Testis (tissue), 3 donors: Measurements from ENCODE around the gene SMURF2. TPM values are rescaled to one million over a fixed set of nuclear protein-coding genes. Genes with fewer than 3 reads are reported as not detected.

Experiments
- DNase-seq: peaks from one replicate; pipeline ENCODE4 v3.0.0-alpha.2; 2019
- H3K27ac ChIP-seq, 2 donors: fragments of 200-600 bp; sonication (generic); one replicate each; pipeline ENCODE4 v1.5.1; 2019
- H3K27me3 ChIP-seq: fragments of 200-600 bp; sonication (generic); one replicate; pipeline ENCODE4 v1.5.1; 2019
- H3K36me3 ChIP-seq: fragments of 200-600 bp; sonication (generic); one replicate; pipeline ENCODE4 v1.5.1; 2017; ENCODE audit warnings: low read depth; ENCODE audit errors: missing control alignments
- H3K4me1 ChIP-seq: fragments of 200-600 bp; sonication (generic); one replicate; pipeline ENCODE4 v1.5.1; 2019
- H3K4me3 ChIP-seq, 2 donors: fragments of 200-600 bp; sonication (generic); one replicate each; pipeline ENCODE4 v1.5.1; 2017 to 2019
- H3K9me3 ChIP-seq: fragments of 200-600 bp; sonication (generic); one replicate; pipeline ENCODE4 v1.5.1; 2017
- CTCF ChIP-seq, 3 experiments: fragments of 450-650 bp in 2 of 3; fragments of 200-600 bp in 1 of 3; sonication (generic) in 1 of 3; IDR thresholded peaks; one replicate each; pipeline ENCODE4 v1.5.1; 2016 to 2019; ENCODE audit warnings: antibody characterized with exemption in 3 of 3, mild to moderate bottlenecking in 2 of 3, moderate library complexity in 1 of 3
- POLR2A ChIP-seq: fragments of 450-650 bp; IDR thresholded peaks from one replicate; pipeline ENCODE4 v1.6.1; 2017; ENCODE audit warnings: antibody characterized with exemption, mild to moderate bottlenecking, moderate library complexity
- WGBS, 2 donors: methylation state at CpG; one replicate each; pipeline ENCODE4 v1.1.5; 2018; 5-methylcytosine and 5-hydroxymethylcytosine counted together
- intact Hi-C: fragments of 100-400 bp; cut with DNase I; formaldehyde crosslinking; loops from one replicate; pipeline ENCODE4 v1.15.1; 2023; ENCODE audit warnings: low total_unique reads
- polyA plus RNA-seq: library from polyadenylated mRNA; stranded (reverse); fragments of 350-450 nt; fragmentation: Illumina TruSeq; extraction: RNeasy Lipid Tissue Mini Kit (QIAGEN cat#74804); gene quantifications from one replicate; pipeline ENCODE4 v1.2.3, GENCODE V29; 2014; ENCODE audit warnings: low read depth, low replicate concordance; ENCODE audit not compliant: insufficient read depth
- total RNA-seq, 2 donors: library from RNA; depleted of rRNA; stranded (reverse); fragments of >200 nt; gene quantifications; one replicate each; pipeline ENCODE4 v1.2.3, GENCODE V29; 2016

The SMURF2 gene
- total and polyA plus RNA-seq, 3 donors from 2014 or later = 28.9 to 50.0 (median 32.2) TPM

DNA sequence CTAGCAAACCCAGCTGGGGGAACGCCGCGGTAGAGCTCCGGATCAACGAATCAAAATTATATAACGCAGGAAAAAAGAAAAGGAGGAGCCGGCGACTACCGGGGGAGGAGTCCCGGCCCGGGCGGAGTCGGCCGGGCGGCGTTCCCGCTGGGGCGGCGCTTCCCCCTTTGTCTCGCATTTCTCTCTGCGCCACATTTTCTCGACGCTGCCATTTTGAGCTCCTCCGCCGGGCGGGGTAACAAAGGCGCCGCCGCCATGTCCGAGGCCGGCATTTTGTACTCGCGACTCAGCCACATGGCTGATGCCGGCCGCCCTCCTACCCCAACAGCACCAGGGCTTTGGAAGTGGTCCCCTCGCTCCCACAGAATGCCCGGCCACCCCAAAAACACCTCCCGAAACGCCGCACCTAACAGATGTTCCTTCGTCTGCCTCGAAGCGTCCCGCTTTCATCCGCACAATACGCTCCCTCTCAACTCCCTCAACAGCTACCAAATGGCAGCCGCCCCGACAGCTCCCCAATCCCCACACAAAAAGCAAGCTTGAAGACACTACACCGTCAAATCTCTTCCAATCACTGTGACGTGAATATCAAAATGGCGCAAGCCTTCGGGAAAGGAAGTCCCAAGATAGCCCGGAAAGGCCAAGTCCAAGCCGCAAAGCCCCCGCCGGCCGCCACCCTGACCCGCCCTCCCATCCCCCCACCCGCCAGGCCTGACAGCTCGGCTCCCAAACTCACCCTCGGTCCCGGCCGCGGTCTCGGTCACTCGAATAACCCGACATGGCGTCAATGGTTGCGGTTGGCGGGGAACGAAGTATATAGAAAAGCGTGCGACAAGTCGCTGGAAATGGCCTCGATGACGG is 156.5 kb downstream of the SMURF2 start:
- Histone ChIP-seq H3K4me1 (peaks cover 18% of the 10 kb centered on the region), H3K4me3 (peak overlapping the region; percentile 98), H3K27me3 (no peaks in the 10 kb centered on the region), H3K9me3 (no peaks in the 10 kb centered on the region), H3K36me3 (no peaks in the 10 kb centered on the region), H3K27ac (peak overlapping the region; percentile 98 to 100)
- 0% methylated on average over 32 to 70 of the region's 76 CpGs for WGBS, 2 donors
- DNase-seq = peak; percentile 92
- TF ChIP-seq CTCF (IDR thresholded peaks at IDR 0.05) = peak in 1 of 3 experiments; percentile 17
- no peak for TF ChIP-seq POLR2A
- intact Hi-C loops = no loop called here

DNA sequence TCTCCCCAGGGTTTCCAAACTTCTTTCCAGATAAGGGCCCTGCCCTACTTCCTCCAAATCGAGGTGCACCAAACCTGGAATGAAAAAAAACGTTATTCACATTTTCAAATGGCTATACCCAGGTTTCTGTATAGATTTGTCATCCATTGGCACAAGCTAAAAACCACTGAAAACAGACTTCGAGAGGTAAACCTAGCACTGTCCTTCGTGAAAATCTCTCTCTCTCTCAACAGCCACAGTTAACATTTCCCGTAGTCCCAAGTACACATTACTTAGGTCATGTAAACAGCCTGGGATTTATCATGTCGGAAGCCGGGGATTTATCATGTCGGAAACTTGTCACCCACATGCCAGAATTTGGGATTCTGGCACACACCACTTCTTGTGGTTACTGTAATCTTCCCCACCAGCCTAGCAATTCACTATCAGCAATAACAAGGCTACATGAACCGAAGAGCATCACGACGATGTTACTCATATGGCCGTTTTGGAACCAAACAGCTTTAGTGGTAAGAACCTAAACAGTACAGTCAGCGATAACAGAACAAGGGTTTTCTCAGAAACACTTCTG is 157.3 kb downstream of the SMURF2 start:
- TF ChIP-seq CTCF (IDR thresholded peaks at IDR 0.05) (no peak), POLR2A (no peak)
- peak; percentile 23 for DNase-seq
- Histone ChIP-seq H3K4me1 (peaks cover 18% of the 10 kb centered on the region), H3K27me3 (no peaks in the 10 kb centered on the region), H3K27ac (peak overlapping the region; percentile 98 to 100), H3K9me3 (no peaks in the 10 kb centered on the region), H3K36me3 (no peaks in the 10 kb centered on the region), H3K4me3 (peak overlapping the region; percentile 98)
- 0% methylated on average over 13 of the region's 13 CpGs for WGBS, 2 donors
- intact Hi-C loops = no loop called here

- H3K9me3 ChIP-seq = no peaks in the 10 kb centered on the region
- no peaks in the 10 kb centered on the region for H3K27me3 ChIP-seq
- peak overlapping the region; percentile 98 to 100 for H3K27ac ChIP-seq
- intact Hi-C loops = no loop called here
- DNase-seq = no peak
- peaks cover 18% of the 10 kb centered on the region for H3K4me1 ChIP-seq
- peak overlapping the region; percentile 98 for H3K4me3 ChIP-seq
- 8 to 12% methylated on average over 7 of the region's 7 CpGs for WGBS, 2 donors
- TF ChIP-seq CTCF (IDR thresholded peaks at IDR 0.05) (no peak), POLR2A (no peak)
- H3K36me3 ChIP-seq = no peaks in the 10 kb centered on the region
Measured at GRCh38 chr17:64503821-64504768, 158.0 kb downstream of the SMURF2 start.

- Histone ChIP-seq H3K36me3 (no peaks in the 10 kb centered on the region), H3K4me3 (no peak overlapping the region)
Measured at GRCh38 chr17:64503341-64503740, 158.8 kb downstream of the SMURF2 start.

More at GRCh38 chr17:64503341-64503740, 158.8 kb downstream of the SMURF2 start:
- TF ChIP-seq POLR2A = no peak
- no peak for TF ChIP-seq CTCF (IDR thresholded peaks at IDR 0.05)
- peaks cover 17% of the 10 kb centered on the region for H3K4me1 ChIP-seq
- no peaks in the 10 kb centered on the region for H3K9me3 ChIP-seq
- no peaks in the 10 kb centered on the region for H3K27me3 ChIP-seq
- DNase-seq = no peak
- intact Hi-C loops = no loop called here
- WGBS, 2 donors = 71 to 74% methylated on average over 5 of the region's 5 CpGs
- H3K27ac ChIP-seq = no peak overlapping the region
